ENCODE data around the gene DEGS1. TPM values are rescaled to one million over a fixed set of nuclear protein-coding genes. Genes with fewer than 3 reads are reported as not detected.
A peak's percentile ranks its signal among the peaks of the same experiment; 100 is the strongest.
"Not testable (repeated sequence)": the region's sequence is repeated elsewhere in the genome, so short reads cannot be mapped to it uniquely, and the experiment has no call there.

DEGS1 gene
- total and polyA plus RNA-seq, 10 donors, result 29.2 to 102 (median 53.0) TPM

- H3K4me1 ChIP-seq, result peaks cover 15 to 46% (median 32%) of the 10 kb centered on the region in 6 donors
- H3K27me3 ChIP-seq (replicated peaks in 1 of 7), result no peaks in the 10 kb centered on the region
- DNase-seq, result no peak
- TF ChIP-seq POLR2A (IDR thresholded peaks at IDR 0.05), result no peak
- TF ChIP-seq POLR2AphosphoS5 (IDR thresholded peaks at IDR 0.05), result no peak
- no peak for TF ChIP-seq CTCF (IDR thresholded peaks at IDR 0.05 in 8 of 11, conservative IDR thresholded peaks at IDR 0.05 in 3 of 11)
- H3K4me3 ChIP-seq, result no peak overlapping the region
- 93 to 99% (median 95%) methylated on average over 4 of the region's 4 CpGs for WGBS, 5 donors
- intact Hi-C loops (cut with DNase I; ENCODE audit: low total_unique reads), result no loop called here
- H3K27ac ChIP-seq, result no peak overlapping the region
- H3K9me3 ChIP-seq, result no peaks in the 10 kb centered on the region
- no peaks in the 10 kb centered on the region for H3K36me3 ChIP-seq
These were observed 18.8 kb downstream of the DEGS1 start for GRCh38 chr1:224201853-224202252.

GRCh38 chr1:224203243-224204016 lies 20.4 kb downstream of the DEGS1 start:
- Histone ChIP-seq H3K27me3 (replicated peaks in 1 of 7) (no peaks in the 10 kb centered on the region), H3K4me1 (peaks cover 15 to 41% (median 31%) of the 10 kb centered on the region in 6 donors), H3K9me3 (no peaks in the 10 kb centered on the region), H3K27ac (peak overlapping the region in 5 of 8 donors; percentile 27 to 80 (median 58)), H3K36me3 (no peaks in the 10 kb centered on the region), H3K4me3 (no peak overlapping the region)
- intact Hi-C loops (cut with DNase I; ENCODE audit: low total_unique reads), result no loop called here
- 59 to 72% (median 66%) methylated on average over 7 to 8 of the region's 8 CpGs for WGBS, 5 donors
- TF ChIP-seq CTCF (IDR thresholded peaks at IDR 0.05 in 8 of 11, conservative IDR thresholded peaks at IDR 0.05 in 3 of 11), result no peak
- TF ChIP-seq POLR2A (IDR thresholded peaks at IDR 0.05), result no peak
- peak in 2 of 3 donors; percentile 53 to 54 for TF ChIP-seq POLR2AphosphoS5 (IDR thresholded peaks at IDR 0.05)
- peak; percentile 84 for DNase-seq

- DNase-seq, result no peak
- Histone ChIP-seq H3K36me3 (no peaks in the 10 kb centered on the region), H3K4me1 (peaks cover 15 to 55% (median 40%) of the 10 kb centered on the region in 6 donors), H3K27ac (peak overlapping the region in 5 of 8 donors; percentile 22 to 78 (median 55)), H3K4me3 (peak overlapping the region in 1 of 8 donors; percentile 28), H3K9me3 (no peaks in the 10 kb centered on the region), H3K27me3 (replicated peaks in 1 of 7) (no peaks in the 10 kb centered on the region)
- no peak for TF ChIP-seq POLR2AphosphoS5 (IDR thresholded peaks at IDR 0.05)
- TF ChIP-seq CTCF (IDR thresholded peaks at IDR 0.05 in 8 of 11, conservative IDR thresholded peaks at IDR 0.05 in 3 of 11), result no peak
- TF ChIP-seq POLR2A (IDR thresholded peaks at IDR 0.05), result no peak
- intact Hi-C loops (cut with DNase I; ENCODE audit: low total_unique reads), result no loop called here
- 23 to 28% (median 26%) methylated on average over 3 to 4 of the region's 4 CpGs for WGBS, 5 donors
These were observed 22.4 kb downstream of the DEGS1 start for GRCh38 chr1:224205438-224205840.

- intact Hi-C loops (cut with DNase I; ENCODE audit: low total_unique reads); DNase-seq; H3K9me3 ChIP-seq; H3K27me3 ChIP-seq (replicated peaks in 1 of 7); H3K36me3 ChIP-seq: not testable (repeated sequence)
- H3K4me1 ChIP-seq, result peaks cover 15 to 60% (median 42%) of the 10 kb centered on the region in 6 donors
- 74 to 93% (median 81%) methylated on average over 10 of the region's 10 CpGs for WGBS, 5 donors
- peak overlapping the region in 5 of 8 donors; percentile 22 to 78 (median 55) for H3K27ac ChIP-seq
- H3K4me3 ChIP-seq, result peak overlapping the region in 1 of 8 donors; percentile 28
These were observed 23.0 kb downstream of the DEGS1 start for GRCh38 chr1:224205931-224206538.

Data from spleen (tissue), 11 donors.